CD4-positive, alpha-beta T cell treated with Interleukin-21 for 1 hour (primary cell): ENCODE results near the gene LAPTM4A.
"Not testable (repeated sequence)": the region's sequence is repeated elsewhere in the genome, so short reads cannot be mapped to it uniquely, and the experiment has no call there.

ENCODE experiments used
- DNase-seq: peaks from one replicate; pipeline ENCODE4 v3.0.0-alpha.2; 2020

The LAPTM4A gene

GRCh38 chr2:20074901-20075300, 23.5 kb upstream of the LAPTM4A start:
- DNase-seq, result no peak

- DNase-seq, result not testable (repeated sequence)
These were observed 22.7 kb upstream of the LAPTM4A start for GRCh38 chr2:20074046-20074648.

- DNase-seq, result no peak
These were observed 22.0 kb upstream of the LAPTM4A start for GRCh38 chr2:20073460-20073859.

- no peak for DNase-seq
These were observed 21.2 kb upstream of the LAPTM4A start for GRCh38 chr2:20072436-20073158.

- no peak for DNase-seq
These were observed 20.3 kb upstream of the LAPTM4A start for GRCh38 chr2:20071397-20072383.

- no peak for DNase-seq
These were observed 18.3 kb upstream of the LAPTM4A start for GRCh38 chr2:20069756-20070155.

- no peak for DNase-seq
These were observed 16.7 kb upstream of the LAPTM4A start for GRCh38 chr2:20067992-20068584.

- DNase-seq, result no peak
These were observed 14.6 kb upstream of the LAPTM4A start for GRCh38 chr2:20065885-20066602.

GRCh38 chr2:20064841-20065240, 13.4 kb upstream of the LAPTM4A start:
- DNase-seq, result no peak

- no peak for DNase-seq
These were observed 13.0 kb upstream of the LAPTM4A start for GRCh38 chr2:20064421-20064820.

GRCh38 chr2:20062615-20063545, 11.5 kb upstream of the LAPTM4A start:
- no peak for DNase-seq

- no peak for DNase-seq
These were observed 10.5 kb upstream of the LAPTM4A start for GRCh38 chr2:20061940-20062339.

- no peak for DNase-seq
These were observed 10.0 kb upstream of the LAPTM4A start for GRCh38 chr2:20061476-20061875.

- no peak for DNase-seq
These were observed 8.7 kb upstream of the LAPTM4A start for GRCh38 chr2:20060106-20060505.

- no peak for DNase-seq
These were observed 5.8 kb upstream of the LAPTM4A start for GRCh38 chr2:20057268-20057667.

- no peak for DNase-seq
These were observed 3.5 kb upstream of the LAPTM4A start for GRCh38 chr2:20054931-20055330.

- no peak for DNase-seq
These were observed 2.7 kb upstream of the LAPTM4A start for GRCh38 chr2:20054119-20054518.

- DNase-seq, result no peak
These were observed 1.4 kb upstream of the LAPTM4A start for GRCh38 chr2:20052861-20053281.

- no peak for DNase-seq
These were observed 912 bp upstream of the LAPTM4A start for GRCh38 chr2:20052229-20052851.

GRCh38 chr2:20050646-20051531, 539 bp downstream of the LAPTM4A start:
- DNase-seq, result peak; percentile 26
